ENCODE results near the gene CCDC146. TPM values are rescaled to one million over a fixed set of nuclear protein-coding genes. Genes with fewer than 3 reads are reported as not detected.

Gene CCDC146
- total and polyA plus RNA-seq, 2 of the 13 experiments (the other 11 are each of a cell fraction or from before 2014, with no cell fraction given): 2.4 to 4.1 TPM

DNA sequence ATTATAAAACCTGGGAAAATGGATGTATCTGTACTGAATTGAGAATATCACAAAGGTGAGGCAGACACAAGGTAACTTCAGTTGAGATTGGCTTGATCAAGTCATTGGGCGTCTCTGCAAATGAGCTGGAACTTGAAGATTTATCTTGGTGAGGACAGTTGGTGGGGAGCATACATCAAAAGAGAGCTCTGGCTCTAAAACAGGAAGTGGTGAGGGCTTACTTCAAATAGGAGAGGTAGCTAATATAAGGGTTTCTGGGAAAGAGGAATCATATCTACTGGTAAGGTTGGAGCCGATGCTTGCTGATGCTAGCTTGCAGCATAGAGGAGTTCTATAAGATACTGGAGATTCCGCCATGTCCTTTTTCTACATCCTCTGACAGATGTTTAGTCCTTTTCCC is 117.1 kb downstream of the CCDC146 start:
- Histone ChIP-seq H3K4me2 (ENCODE audit: low read depth, low read length) (no peak overlapping the region), H2AFZ (ENCODE audit: low read length) (no peak overlapping the region), H3K4me1 (ENCODE audit: insufficient read depth, low read length) (peaks cover 11% of the 10 kb centered on the region; the same call in 1 of the 2 replicates), H3K9me3 (ENCODE audit: low read length) (no peaks in the 10 kb centered on the region), H3K27me3 (ENCODE audit: control insufficient read depth in 1 of 2, insufficient read depth in 2 of 2, low read length in 2 of 2) (no peaks in the 10 kb centered on the region), H3K9ac (ENCODE audit: insufficient read depth, low read depth, low read length) (no peak overlapping the region), H3K36me3 (replicated peaks in 1 of 2; ENCODE audit: control insufficient read depth in 1 of 2, insufficient read depth in 2 of 2, low read length in 2 of 2) (no peaks in the 10 kb centered on the region), H3K4me3 (replicated peaks in 1 of 3; ENCODE audit: insufficient read depth in 1 of 3, low read depth in 2 of 3, low read length in 3 of 3) (no peak overlapping the region), H4K20me1 (ENCODE audit: insufficient read depth, low read length) (no peaks in the 10 kb centered on the region), H3K79me2 (ENCODE audit: insufficient read depth, low read length) (no peaks in the 10 kb centered on the region), H3K27ac (ENCODE audit: extremely low read length, insufficient read depth, low read length) (no peak overlapping the region)
- ChIA-PET CTCF (ENCODE audit: low intra/inter-chr PET ratio, low total read pairs) (no interaction called here), POLR2A (no interaction called here)
- intact Hi-C loops (cut with micrococcal nuclease; ENCODE audit: unreplicated experiment) (no loop called here), in situ Hi-C loops (cut with HindIII; ENCODE audit: extremely low pct_ligation_motif_present, low pct_unique_long_range_greater_than_20kb) (no loop called here)
- BruUV-seq (replicated peaks): no TSS peak
- TF ChIP-seq ZNF510 (CRISPR knock-in tag; IDR thresholded peaks at IDR 0.05; ENCODE audit: low read depth): no peak
- no peak for TF ChIP-seq CREM (IDR thresholded peaks at IDR 0.05)
- no peak for TF ChIP-seq CREM (CRISPR knock-in tag; IDR thresholded peaks at IDR 0.05)
- TF ChIP-seq, protein P1, sequence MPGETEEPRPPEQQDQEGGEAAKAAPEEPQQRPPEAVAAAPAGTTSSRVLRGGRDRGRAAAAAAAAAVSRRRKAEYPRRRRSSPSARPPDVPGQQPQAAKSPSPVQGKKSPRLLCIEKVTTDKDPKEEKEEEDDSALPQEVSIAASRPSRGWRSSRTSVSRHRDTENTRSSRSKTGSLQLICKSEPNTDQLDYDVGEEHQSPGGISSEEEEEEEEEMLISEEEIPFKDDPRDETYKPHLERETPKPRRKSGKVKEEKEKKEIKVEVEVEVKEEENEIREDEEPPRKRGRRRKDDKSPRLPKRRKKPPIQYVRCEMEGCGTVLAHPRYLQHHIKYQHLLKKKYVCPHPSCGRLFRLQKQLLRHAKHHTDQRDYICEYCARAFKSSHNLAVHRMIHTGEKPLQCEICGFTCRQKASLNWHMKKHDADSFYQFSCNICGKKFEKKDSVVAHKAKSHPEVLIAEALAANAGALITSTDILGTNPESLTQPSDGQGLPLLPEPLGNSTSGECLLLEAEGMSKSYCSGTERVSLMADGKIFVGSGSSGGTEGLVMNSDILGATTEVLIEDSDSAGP (CRISPR knock-in tag; IDR thresholded peaks at IDR 0.05; ENCODE audit: borderline replicate concordance): no peak
- no peak for TF ChIP-seq NR2C2 (CRISPR knock-in tag; IDR thresholded peaks at IDR 0.05; ENCODE audit: borderline replicate concordance)
- no peak for TF ChIP-seq HMG20B (CRISPR knock-in tag; conservative IDR thresholded peaks at IDR 0.05)
- TF ChIP-seq ATF3 (CRISPR knock-in tag; IDR thresholded peaks at IDR 0.05): no peak
- no peak for TF ChIP-seq ZNF550 (CRISPR knock-in tag; IDR thresholded peaks at IDR 0.05; ENCODE audit: borderline replicate concordance)
- TF ChIP-seq IKZF5 (CRISPR knock-in tag; IDR thresholded peaks at IDR 0.05): no peak
- TF ChIP-seq, protein P2, sequence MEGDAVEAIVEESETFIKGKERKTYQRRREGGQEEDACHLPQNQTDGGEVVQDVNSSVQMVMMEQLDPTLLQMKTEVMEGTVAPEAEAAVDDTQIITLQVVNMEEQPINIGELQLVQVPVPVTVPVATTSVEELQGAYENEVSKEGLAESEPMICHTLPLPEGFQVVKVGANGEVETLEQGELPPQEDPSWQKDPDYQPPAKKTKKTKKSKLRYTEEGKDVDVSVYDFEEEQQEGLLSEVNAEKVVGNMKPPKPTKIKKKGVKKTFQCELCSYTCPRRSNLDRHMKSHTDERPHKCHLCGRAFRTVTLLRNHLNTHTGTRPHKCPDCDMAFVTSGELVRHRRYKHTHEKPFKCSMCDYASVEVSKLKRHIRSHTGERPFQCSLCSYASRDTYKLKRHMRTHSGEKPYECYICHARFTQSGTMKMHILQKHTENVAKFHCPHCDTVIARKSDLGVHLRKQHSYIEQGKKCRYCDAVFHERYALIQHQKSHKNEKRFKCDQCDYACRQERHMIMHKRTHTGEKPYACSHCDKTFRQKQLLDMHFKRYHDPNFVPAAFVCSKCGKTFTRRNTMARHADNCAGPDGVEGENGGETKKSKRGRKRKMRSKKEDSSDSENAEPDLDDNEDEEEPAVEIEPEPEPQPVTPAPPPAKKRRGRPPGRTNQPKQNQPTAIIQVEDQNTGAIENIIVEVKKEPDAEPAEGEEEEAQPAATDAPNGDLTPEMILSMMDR (CRISPR knock-in tag; IDR thresholded peaks at IDR 0.05): no peak
- no peak for DNase-seq (ENCODE audit: low spot score)
- no peak for FAIRE-seq
- no peak for ATAC-seq
- WGBS (ENCODE audit: low lambda C conversion rate): 99% methylated on average over 3 of the region's 3 CpGs
